Breast epithelium (tissue), 4 donors: ENCODE measurements around the gene DYNLRB2. TPM values are rescaled to one million over a fixed set of nuclear protein-coding genes. Genes with fewer than 3 reads are reported as not detected.

Experiments
- DNase-seq, 2 donors: peaks; one replicate each; pipeline ENCODE4 v3.0.0-alpha.2; 2019; ENCODE audit warnings: low spot score in 2 of 2
- H3K27ac ChIP-seq, 2 donors: fragments of 200-600 bp; sonication (generic) in 1 of 2; one replicate each; pipeline ENCODE4 v1.5.1; 2016 to 2019; ENCODE audit warnings: mild to moderate bottlenecking in 1 of 2
- H3K27me3 ChIP-seq, 2 donors: fragments of 200-600 bp; sonication (generic) in 1 of 2; one replicate each; pipeline versions ENCODE4 v1.5.1 to v1.6.0; 2017 to 2019; ENCODE audit warnings: control low read depth in 1 of 2, mild to moderate bottlenecking in 1 of 2
- H3K36me3 ChIP-seq: fragments of 200-600 bp; one replicate; pipeline ENCODE4 v1.5.1; 2019
- H3K4me1 ChIP-seq, 2 donors: fragments of 200-600 bp; sonication (generic); one replicate each; pipeline ENCODE4 v1.5.1; 2016 to 2019; ENCODE audit warnings: control low read depth in 1 of 2
- H3K4me3 ChIP-seq, 3 donors: fragments of 200-600 bp; sonication (generic); 1 replicate in 2 of 3; 2 replicates in 1 of 3; pipeline ENCODE4 v1.5.1; 2016 to 2019; ENCODE audit warnings: mild to moderate bottlenecking in 3 of 3, moderate library complexity in 2 of 3
- H3K9me3 ChIP-seq, 2 donors: fragments of 200-600 bp; sonication (generic) in 1 of 2; one replicate each; pipeline ENCODE4 v1.5.1; 2016 to 2019; ENCODE audit warnings: control low read depth in 1 of 2
- POLR2A ChIP-seq: fragments of 450-650 bp; IDR thresholded peaks from one replicate; pipeline ENCODE4 v1.6.1; 2016; ENCODE audit warnings: antibody characterized with exemption, mild to moderate bottlenecking, moderate library complexity
- POLR2AphosphoS5 ChIP-seq, 3 donors: sonication (generic); formaldehyde crosslinking; IDR thresholded peaks; one replicate each; pipeline ENCODE4 v1.6.1; 2017; ENCODE audit warnings: antibody characterized with exemption in 3 of 3
- intact Hi-C: fragments of 100-400 bp; cut with DNase I; formaldehyde crosslinking; loops from one replicate; pipeline ENCODE4 v1.15.1; 2023; ENCODE audit warnings: low total_unique reads
- total RNA-seq, 3 donors: library from RNA; depleted of rRNA; stranded (reverse); fragments of >200 nt; gene quantifications; one replicate each; pipeline ENCODE4 v1.1.0, GENCODE V29; 2016
- TF ChIP-seq, protein P1 (sequence below), 3 donors: fragments of 450-650 bp; IDR thresholded peaks; one replicate each; pipeline ENCODE4 v1.5.1; 2016 to 2017; ENCODE audit warnings: antibody characterized with exemption in 3 of 3, mild to moderate bottlenecking in 3 of 3, moderate library complexity in 3 of 3

Gene DYNLRB2
- total RNA-seq, 3 donors from 2014 or later, result 1.9 to 8.5 (median 4.6) TPM

GRCh38 chr16:80573700-80574120 is 32.9 kb downstream of the DYNLRB2 start:
- H3K9me3 ChIP-seq, result peaks cover 2 to 7% of the 10 kb centered on the region in 2 donors
- TF ChIP-seq, protein P1, sequence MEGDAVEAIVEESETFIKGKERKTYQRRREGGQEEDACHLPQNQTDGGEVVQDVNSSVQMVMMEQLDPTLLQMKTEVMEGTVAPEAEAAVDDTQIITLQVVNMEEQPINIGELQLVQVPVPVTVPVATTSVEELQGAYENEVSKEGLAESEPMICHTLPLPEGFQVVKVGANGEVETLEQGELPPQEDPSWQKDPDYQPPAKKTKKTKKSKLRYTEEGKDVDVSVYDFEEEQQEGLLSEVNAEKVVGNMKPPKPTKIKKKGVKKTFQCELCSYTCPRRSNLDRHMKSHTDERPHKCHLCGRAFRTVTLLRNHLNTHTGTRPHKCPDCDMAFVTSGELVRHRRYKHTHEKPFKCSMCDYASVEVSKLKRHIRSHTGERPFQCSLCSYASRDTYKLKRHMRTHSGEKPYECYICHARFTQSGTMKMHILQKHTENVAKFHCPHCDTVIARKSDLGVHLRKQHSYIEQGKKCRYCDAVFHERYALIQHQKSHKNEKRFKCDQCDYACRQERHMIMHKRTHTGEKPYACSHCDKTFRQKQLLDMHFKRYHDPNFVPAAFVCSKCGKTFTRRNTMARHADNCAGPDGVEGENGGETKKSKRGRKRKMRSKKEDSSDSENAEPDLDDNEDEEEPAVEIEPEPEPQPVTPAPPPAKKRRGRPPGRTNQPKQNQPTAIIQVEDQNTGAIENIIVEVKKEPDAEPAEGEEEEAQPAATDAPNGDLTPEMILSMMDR (IDR thresholded peaks at IDR 0.05), result no peak
- TF ChIP-seq POLR2A, result no peak
- no peak for TF ChIP-seq POLR2AphosphoS5 (IDR thresholded peaks at IDR 0.05)
- no peaks in the 10 kb centered on the region for H3K27me3 ChIP-seq
- intact Hi-C loops, result no loop called here
- H3K4me3 ChIP-seq, result no peak overlapping the region
- DNase-seq, result no peak
- H3K4me1 ChIP-seq, result no peaks in the 10 kb centered on the region
- H3K36me3 ChIP-seq, result no peaks in the 10 kb centered on the region
- no peak overlapping the region for H3K27ac ChIP-seq

DNA sequence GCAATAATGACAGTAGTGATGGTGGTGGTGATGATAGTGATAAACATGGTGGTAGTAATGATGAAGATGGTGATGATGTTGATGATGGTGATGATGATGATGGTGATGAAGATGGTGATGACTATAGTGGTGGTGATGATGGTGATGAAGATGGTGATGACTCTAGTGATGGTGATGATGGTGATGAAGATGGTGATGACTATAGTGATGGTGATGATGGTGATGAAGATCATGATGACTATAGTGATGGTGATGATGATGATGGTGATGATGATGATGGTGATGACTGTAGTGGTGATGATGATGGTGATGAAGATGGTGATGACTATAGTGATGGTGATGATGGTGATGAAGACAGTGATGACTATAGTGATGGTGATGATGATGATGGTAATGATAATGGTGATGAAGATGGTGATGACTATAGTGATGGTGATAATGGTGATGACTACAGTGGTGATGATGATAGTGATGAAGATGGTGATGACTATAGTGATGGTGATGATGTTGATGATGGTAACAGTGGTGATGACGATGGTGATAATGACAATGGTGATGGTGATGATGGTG is 35.6 kb downstream of the DYNLRB2 start:
- DNase-seq, result no peak
- H3K27ac ChIP-seq, result no peak overlapping the region
- no peaks in the 10 kb centered on the region for H3K27me3 ChIP-seq
- intact Hi-C loops, result no loop called here
- no peak overlapping the region for H3K4me3 ChIP-seq
- TF ChIP-seq, protein P1 (IDR thresholded peaks at IDR 0.05), result no peak
- TF ChIP-seq POLR2AphosphoS5 (IDR thresholded peaks at IDR 0.05) (no peak), POLR2A (no peak)
- H3K9me3 ChIP-seq, result peaks cover 1 to 6% of the 10 kb centered on the region in 2 donors
- no peaks in the 10 kb centered on the region for H3K4me1 ChIP-seq
- no peaks in the 10 kb centered on the region for H3K36me3 ChIP-seq

GRCh38 chr16:80577485-80578280 is 36.9 kb downstream of the DYNLRB2 start:
- Histone ChIP-seq H3K27ac (no peak overlapping the region), H3K36me3 (no peaks in the 10 kb centered on the region), H3K9me3 (no peaks in the 10 kb centered on the region), H3K4me3 (no peak overlapping the region), H3K4me1 (no peaks in the 10 kb centered on the region), H3K27me3 (no peaks in the 10 kb centered on the region)
- TF ChIP-seq, protein P1 (IDR thresholded peaks at IDR 0.05), result no peak
- TF ChIP-seq POLR2AphosphoS5 (IDR thresholded peaks at IDR 0.05) (no peak), POLR2A (no peak)
- DNase-seq, result no peak
- intact Hi-C loops, result no loop called here

- intact Hi-C loops, result no loop called here
Measured at GRCh38 chr16:80580109-80580832, 39.5 kb downstream of the DYNLRB2 start.

More at GRCh38 chr16:80580109-80580832, 39.5 kb downstream of the DYNLRB2 start:
- no peaks in the 10 kb centered on the region for H3K27me3 ChIP-seq
- H3K27ac ChIP-seq, result no peak overlapping the region
- TF ChIP-seq POLR2AphosphoS5 (IDR thresholded peaks at IDR 0.05) (no peak), POLR2A (no peak)
- TF ChIP-seq, protein P1 (IDR thresholded peaks at IDR 0.05), result no peak
- H3K9me3 ChIP-seq, result no peaks in the 10 kb centered on the region
- DNase-seq, result no peak
- no peak overlapping the region for H3K4me3 ChIP-seq
- H3K36me3 ChIP-seq, result no peaks in the 10 kb centered on the region
- H3K4me1 ChIP-seq, result no peaks in the 10 kb centered on the region
